ENCODE results near the gene C11orf91.

The C11orf91 gene

DNA sequence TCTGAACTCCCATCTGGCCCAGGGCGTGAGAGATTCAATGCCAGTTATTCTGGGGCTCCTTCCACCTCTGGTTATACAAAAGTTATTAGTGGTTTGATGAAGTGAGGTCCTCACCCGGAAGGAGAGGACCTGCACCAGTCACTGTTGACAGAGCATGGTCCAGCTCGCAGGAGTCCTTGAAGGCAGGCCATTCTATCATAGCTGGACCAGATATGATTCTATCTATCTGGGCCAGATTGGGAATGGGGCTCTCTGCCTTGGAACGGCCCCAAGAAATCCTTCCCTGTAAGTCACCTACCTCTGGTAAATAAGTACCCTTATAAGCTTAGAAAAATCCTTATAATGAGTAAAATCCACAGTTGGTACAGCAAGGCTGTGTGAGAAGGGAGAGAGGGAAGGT, 50.7 kb downstream of the C11orf91 start:
- TF ChIP-seq MYC (IDR thresholded peaks at IDR 0.05; ENCODE audit: low read depth, low read length) (no peak), POLR2A (IDR thresholded peaks at IDR 0.05; ENCODE audit: extremely low read depth, insufficient read length) (no peak)
- TF ChIP-seq, protein P1, sequence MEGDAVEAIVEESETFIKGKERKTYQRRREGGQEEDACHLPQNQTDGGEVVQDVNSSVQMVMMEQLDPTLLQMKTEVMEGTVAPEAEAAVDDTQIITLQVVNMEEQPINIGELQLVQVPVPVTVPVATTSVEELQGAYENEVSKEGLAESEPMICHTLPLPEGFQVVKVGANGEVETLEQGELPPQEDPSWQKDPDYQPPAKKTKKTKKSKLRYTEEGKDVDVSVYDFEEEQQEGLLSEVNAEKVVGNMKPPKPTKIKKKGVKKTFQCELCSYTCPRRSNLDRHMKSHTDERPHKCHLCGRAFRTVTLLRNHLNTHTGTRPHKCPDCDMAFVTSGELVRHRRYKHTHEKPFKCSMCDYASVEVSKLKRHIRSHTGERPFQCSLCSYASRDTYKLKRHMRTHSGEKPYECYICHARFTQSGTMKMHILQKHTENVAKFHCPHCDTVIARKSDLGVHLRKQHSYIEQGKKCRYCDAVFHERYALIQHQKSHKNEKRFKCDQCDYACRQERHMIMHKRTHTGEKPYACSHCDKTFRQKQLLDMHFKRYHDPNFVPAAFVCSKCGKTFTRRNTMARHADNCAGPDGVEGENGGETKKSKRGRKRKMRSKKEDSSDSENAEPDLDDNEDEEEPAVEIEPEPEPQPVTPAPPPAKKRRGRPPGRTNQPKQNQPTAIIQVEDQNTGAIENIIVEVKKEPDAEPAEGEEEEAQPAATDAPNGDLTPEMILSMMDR (IDR thresholded peaks at IDR 0.05; ENCODE audit: low read depth, low read length), result no peak
- TF ChIP-seq, protein P2, sequence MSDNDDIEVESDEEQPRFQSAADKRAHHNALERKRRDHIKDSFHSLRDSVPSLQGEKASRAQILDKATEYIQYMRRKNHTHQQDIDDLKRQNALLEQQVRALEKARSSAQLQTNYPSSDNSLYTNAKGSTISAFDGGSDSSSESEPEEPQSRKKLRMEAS (IDR thresholded peaks at IDR 0.05; ENCODE audit: low read depth, low read length), result no peak
- DNase-seq (ENCODE audit: low read depth), result no peak
- H3K4me3 ChIP-seq (ENCODE audit: low read depth, low read length), result no peak overlapping the region
